HTERT RPE-1 (cell line): ENCODE measurements around the gene TAF1L.

ENCODE experiments used
- in situ Hi-C: fragments of 300-500 bp; cut with MboI; formaldehyde crosslinking; loops from 4 replicates; pipeline ENCODE4 v1.14.3; 2020; ENCODE audit warnings: low sequenced_read_pairs

Gene TAF1L

GRCh38 chr9:32589083-32589723 lies 46.3 kb downstream of the TAF1L start:
- in situ Hi-C loops: no loop called here

GRCh38 chr9:32587901-32588300 lies 47.6 kb downstream of the TAF1L start:
- in situ Hi-C loops: no loop called here

- in situ Hi-C loops: no loop called here
These were observed 50.7 kb downstream of the TAF1L start for GRCh38 chr9:32584784-32585183.

- in situ Hi-C loops: no loop called here
These were observed 53.8 kb downstream of the TAF1L start for GRCh38 chr9:32581512-32582143.

GRCh38 chr9:32580631-32581300 lies 54.7 kb downstream of the TAF1L start:
- in situ Hi-C loops: no loop called here

- in situ Hi-C loops: no loop called here
These were observed 55.6 kb downstream of the TAF1L start for GRCh38 chr9:32579706-32580331.
